ENCODE results near the gene CRNN. TPM values are rescaled to one million over a fixed set of nuclear protein-coding genes. Genes with fewer than 3 reads are reported as not detected.

Gene CRNN
- total RNA-seq, 1 donor from 2014 or later: not detected

DNA sequence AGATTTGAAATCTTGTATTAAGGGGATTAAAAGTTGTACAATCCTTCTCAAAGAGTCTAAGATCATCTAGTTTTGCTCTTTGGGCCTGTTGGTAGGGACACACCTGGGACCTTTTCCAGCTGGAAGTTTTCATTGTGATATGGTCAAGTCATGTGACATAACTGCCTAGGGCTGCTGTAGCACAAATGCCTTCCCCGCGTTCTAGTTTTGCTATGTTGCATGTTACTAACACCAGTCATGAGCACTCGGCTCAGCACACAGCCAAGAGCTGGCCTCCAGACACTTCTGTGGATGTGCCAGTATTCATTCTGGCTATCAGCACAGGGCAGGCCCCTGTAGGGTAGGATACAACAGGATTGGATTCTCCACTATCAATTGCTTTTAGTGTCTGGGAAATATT, 39.6 kb downstream of the CRNN start:
- Mint-ChIP-seq H3K27me3 (no peaks in the 10 kb centered on the region), H3K4me3 (ENCODE audit: low read depth) (no peak overlapping the region), H3K4me1 (ENCODE audit: low read depth) (no peaks in the 10 kb centered on the region), H3K9me3 (ENCODE audit: low read depth) (peaks cover 51% of the 10 kb centered on the region), H3K27ac (no peak overlapping the region), H3K36me3 (ENCODE audit: insufficient read depth) (peaks cover 2% of the 10 kb centered on the region)
- no peak for DNase-seq (ENCODE audit: low spot score, unreplicated experiment)
- TF ChIP-seq, protein P1, sequence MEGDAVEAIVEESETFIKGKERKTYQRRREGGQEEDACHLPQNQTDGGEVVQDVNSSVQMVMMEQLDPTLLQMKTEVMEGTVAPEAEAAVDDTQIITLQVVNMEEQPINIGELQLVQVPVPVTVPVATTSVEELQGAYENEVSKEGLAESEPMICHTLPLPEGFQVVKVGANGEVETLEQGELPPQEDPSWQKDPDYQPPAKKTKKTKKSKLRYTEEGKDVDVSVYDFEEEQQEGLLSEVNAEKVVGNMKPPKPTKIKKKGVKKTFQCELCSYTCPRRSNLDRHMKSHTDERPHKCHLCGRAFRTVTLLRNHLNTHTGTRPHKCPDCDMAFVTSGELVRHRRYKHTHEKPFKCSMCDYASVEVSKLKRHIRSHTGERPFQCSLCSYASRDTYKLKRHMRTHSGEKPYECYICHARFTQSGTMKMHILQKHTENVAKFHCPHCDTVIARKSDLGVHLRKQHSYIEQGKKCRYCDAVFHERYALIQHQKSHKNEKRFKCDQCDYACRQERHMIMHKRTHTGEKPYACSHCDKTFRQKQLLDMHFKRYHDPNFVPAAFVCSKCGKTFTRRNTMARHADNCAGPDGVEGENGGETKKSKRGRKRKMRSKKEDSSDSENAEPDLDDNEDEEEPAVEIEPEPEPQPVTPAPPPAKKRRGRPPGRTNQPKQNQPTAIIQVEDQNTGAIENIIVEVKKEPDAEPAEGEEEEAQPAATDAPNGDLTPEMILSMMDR (IDR thresholded peaks at IDR 0.05; ENCODE audit: unreplicated experiment): no peak

DNA sequence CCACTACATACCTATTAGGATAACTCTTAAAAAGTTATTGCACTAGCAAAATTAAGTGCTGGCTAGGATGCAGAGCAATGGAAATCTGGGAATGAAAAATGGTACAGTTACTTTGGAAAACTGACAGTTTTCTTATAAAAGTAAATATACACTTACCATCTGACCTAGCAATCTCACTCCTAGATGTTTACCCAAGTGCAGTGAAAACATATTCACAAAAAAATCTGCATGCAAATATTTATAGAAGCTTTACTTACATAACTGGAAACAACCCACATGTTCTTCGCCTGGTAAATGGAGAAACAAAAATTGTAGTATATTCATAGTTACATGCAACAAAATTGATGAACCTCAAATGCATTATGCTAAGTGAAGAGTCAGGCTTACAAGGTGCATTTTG, 41.4 kb downstream of the CRNN start:
- Mint-ChIP-seq H3K27ac (no peak overlapping the region), H3K4me1 (ENCODE audit: low read depth) (no peaks in the 10 kb centered on the region), H3K9me3 (ENCODE audit: low read depth) (peaks cover 51% of the 10 kb centered on the region), H3K27me3 (no peaks in the 10 kb centered on the region), H3K36me3 (ENCODE audit: insufficient read depth) (peaks cover 2% of the 10 kb centered on the region), H3K4me3 (ENCODE audit: low read depth) (no peak overlapping the region)
- no peak for DNase-seq (ENCODE audit: low spot score, unreplicated experiment)
- TF ChIP-seq, protein P1 (IDR thresholded peaks at IDR 0.05; ENCODE audit: unreplicated experiment): no peak

DNA sequence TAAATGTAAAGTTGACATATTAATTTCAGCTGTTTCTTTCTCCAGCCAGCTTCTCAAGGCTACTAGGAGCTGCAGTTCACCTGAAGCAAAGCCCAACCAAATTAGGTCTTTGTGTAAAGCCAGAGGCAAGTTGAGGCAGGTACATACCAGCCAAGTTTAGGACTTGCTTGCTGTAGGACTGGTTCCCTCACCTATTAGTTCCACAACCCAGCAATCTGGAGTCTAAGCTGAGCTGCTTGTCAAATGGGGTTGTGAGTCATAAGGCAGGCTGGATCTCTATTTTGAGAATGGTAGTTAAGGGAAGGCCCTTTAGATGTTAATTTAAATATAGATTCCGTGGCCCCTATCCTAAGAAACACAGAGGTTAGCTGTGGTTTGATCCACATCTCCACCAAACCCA, 46.6 kb downstream of the CRNN start:
- no peaks in the 10 kb centered on the region for H3K36me3 Mint-ChIP-seq (ENCODE audit: insufficient read depth)
- H3K4me1 Mint-ChIP-seq (ENCODE audit: low read depth): no peaks in the 10 kb centered on the region
- H3K4me3 Mint-ChIP-seq (ENCODE audit: low read depth): no peak overlapping the region
- H3K27me3 Mint-ChIP-seq: no peaks in the 10 kb centered on the region
- H3K9me3 Mint-ChIP-seq (ENCODE audit: low read depth): peaks cover 52% of the 10 kb centered on the region
- TF ChIP-seq, protein P1 (IDR thresholded peaks at IDR 0.05; ENCODE audit: unreplicated experiment): no peak
- H3K27ac Mint-ChIP-seq: no peak overlapping the region
- DNase-seq (ENCODE audit: low spot score, unreplicated experiment): no peak

DNA sequence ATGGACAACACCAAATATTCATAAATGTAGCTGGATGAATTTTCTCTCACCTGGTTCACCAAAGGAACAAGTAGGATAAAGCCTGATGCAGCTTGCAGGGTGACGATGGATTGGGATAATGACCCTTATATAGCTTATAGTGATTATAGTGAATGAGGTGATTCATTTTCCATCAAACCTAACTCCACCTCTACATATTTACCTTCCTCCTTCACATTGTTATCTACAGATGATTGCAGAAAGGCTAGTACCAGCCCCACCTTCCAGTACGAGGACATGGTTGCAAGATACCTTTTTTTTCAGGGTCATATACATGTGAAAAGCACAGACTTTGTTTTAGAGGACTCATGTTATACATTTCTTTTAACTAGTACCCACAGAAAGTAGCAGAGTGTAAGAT, 54.2 kb downstream of the CRNN start, which contains the start of gene FLG2:
FLG2 (minus strand) TSS at position 101 of the 400 bp plus-strand sequence. CDS start 1,122 bp downstream, outside the sequence.
- no peak for DNase-seq (ENCODE audit: low spot score, unreplicated experiment)
- TF ChIP-seq, protein P1 (IDR thresholded peaks at IDR 0.05; ENCODE audit: unreplicated experiment): no peak
- Mint-ChIP-seq H3K9me3 (ENCODE audit: low read depth) (peaks cover 53% of the 10 kb centered on the region), H3K27me3 (no peaks in the 10 kb centered on the region), H3K36me3 (ENCODE audit: insufficient read depth) (no peaks in the 10 kb centered on the region), H3K4me1 (ENCODE audit: low read depth) (no peaks in the 10 kb centered on the region), H3K4me3 (ENCODE audit: low read depth) (no peak within 1 kb of the TSS), H3K27ac (no peak within 1 kb of the TSS)

Other genes starting within 250 kb of the CRNN start
- gene HRNR, start 190.1 kb downstream of the CRNN start, total RNA-seq: not detected in 2 replicates
- not detected in 2 replicates for gene FLG, start 89.0 kb downstream of the CRNN start, total RNA-seq
- not detected in 2 replicates for gene FLG2, start 54.3 kb downstream of the CRNN start, total RNA-seq
- not detected in 2 replicates for gene LCE5A, start 96.5 kb upstream of the CRNN start, total RNA-seq
- gene CRCT1, start 100.2 kb upstream of the CRNN start, total RNA-seq: not detected in 2 replicates
- gene LCE3E, start 152.5 kb upstream of the CRNN start, total RNA-seq: not detected in 2 replicates
- gene LCE3D, start 166.3 kb upstream of the CRNN start, total RNA-seq: not detected in 2 replicates
- gene LCE3C, start 186.0 kb upstream of the CRNN start, total RNA-seq: not detected in 2 replicates
- gene LCE3B, start 199.5 kb upstream of the CRNN start, total RNA-seq: not detected in 2 replicates
- gene LCE3A, start 208.8 kb upstream of the CRNN start, total RNA-seq: not detected in 2 replicates
- gene LCE2D, start 249.1 kb upstream of the CRNN start, total RNA-seq: not detected in 2 replicates

All from progenitor cell of endocrine pancreas (in vitro differentiated cells).